Endothelial cell of umbilical vein (primary cell): Measurements from ENCODE around the gene CPT1A. TPM values are rescaled to one million over a fixed set of nuclear protein-coding genes. Genes with fewer than 3 reads are reported as not detected.

Experiments
- BruUV-seq: library from RNA; stranded (reverse); fragments of 400-500 nt; replicated peaks from 2 replicates; lab custom pipeline; 2021; lab: Mats Ljungman, UMichigan
- CTCF ChIA-PET: fragments of 300-600, 350-600 bp; sonication (Branson Sonifier 250); formaldehyde crosslinking; loops from one replicate; lab custom pipeline; 2021; ENCODE audit warnings: antibody characterized with exemption, inconsistent platforms; lab: Charles Lee
- POLR2A ChIA-PET: fragments of 300-600, 350-600 bp; sonication (Branson Sonifier 250); formaldehyde crosslinking; loops from one replicate; lab custom pipeline; 2021; ENCODE audit warnings: antibody characterized with exemption, inconsistent platforms; lab: Charles Lee
- DNase-seq: peaks from one replicate; pipeline ENCODE4 v3.0.0-alpha.2; 2011; ENCODE audit warnings: low read depth, low spot score
- FAIRE-seq: peaks from 2 replicates; lab custom pipeline; 2011; peaks lifted over from hg19 to GRCh38; lab: Jason Lieb, UNC
- H2AFZ ChIP-seq: 2 replicates; pipeline ENCODE4 v1.6.0; 2012; ENCODE audit warnings: low read depth, low read length, control low read depth, inconsistent platforms
- H3K27ac ChIP-seq: 2 replicates; pipeline ENCODE4 v1.5.1; 2011; ENCODE audit warnings: low read depth, mild to moderate bottlenecking, control low read depth, low read length, moderate library complexity; ENCODE audit not compliant: insufficient read depth
- H3K27me3 ChIP-seq, 2 experiments: 2 replicates each; pipeline versions ENCODE4 v1.6.0 to v1.6.1; 2011; ENCODE audit warnings: low read length in 2 of 2, mixed read lengths in 1 of 2; ENCODE audit not compliant: control insufficient read depth in 2 of 2, insufficient read depth in 2 of 2
- H3K36me3 ChIP-seq, 2 experiments: 2 replicates in 1 of 2; 3 replicates in 1 of 2; pipeline ENCODE4 v1.5.1; 2011; ENCODE audit warnings: low read length in 2 of 2, mild to moderate bottlenecking in 1 of 2, moderate library complexity in 1 of 2; ENCODE audit not compliant: control insufficient read depth in 2 of 2, insufficient read depth in 2 of 2; ENCODE audit errors: extremely low read depth in 1 of 2
- H3K4me1 ChIP-seq: 3 replicates; pipeline ENCODE4 v1.5.1; 2011; ENCODE audit warnings: mild to moderate bottlenecking, low read length; ENCODE audit not compliant: control insufficient read depth, insufficient read depth; ENCODE audit errors: extremely low read depth
- H3K4me2 ChIP-seq: 2 replicates; pipeline ENCODE4 v1.6.1; 2011; ENCODE audit warnings: low read length, control low read depth, mixed read lengths; ENCODE audit not compliant: insufficient read depth
- H3K4me3 ChIP-seq, 3 experiments: fragments of 200-600 bp in 1 of 3; sonication (generic), shearing (Covaris generic) in 1 of 3; replicated peaks in 1 of 3; 2 replicates each; pipeline ENCODE4 v1.5.1; 2011 to 2016; ENCODE audit warnings: control low read depth in 3 of 3, low read length in 3 of 3, mild to moderate bottlenecking in 2 of 3, inconsistent platforms in 1 of 3, low read depth in 1 of 3, moderate library complexity in 1 of 3; ENCODE audit not compliant: insufficient read depth in 1 of 3
- H3K79me2 ChIP-seq: 2 replicates; pipeline ENCODE4 v1.6.0; 2012; ENCODE audit warnings: low read length, inconsistent platforms; ENCODE audit not compliant: control insufficient read depth, insufficient read depth
- H3K9ac ChIP-seq: replicated peaks from 2 replicates; pipeline ENCODE3; 2011; ENCODE audit warnings: low read length, control low read depth; ENCODE audit not compliant: insufficient read depth; ENCODE audit errors: extremely low read depth
- H3K9me1 ChIP-seq: replicated peaks from 3 replicates; pipeline ENCODE4 v1.6.0; 2011; ENCODE audit warnings: mild to moderate bottlenecking, low read length; ENCODE audit not compliant: control insufficient read depth, insufficient read depth; ENCODE audit errors: extremely low read depth
- H3K9me3 ChIP-seq: replicated peaks from 2 replicates; pipeline ENCODE4 v1.5.1; 2012; ENCODE audit warnings: low read length, inconsistent platforms; ENCODE audit not compliant: control insufficient read depth, insufficient read depth
- H4K20me1 ChIP-seq: replicated peaks from 2 replicates; pipeline ENCODE3; 2011; ENCODE audit warnings: mild to moderate bottlenecking, low read length; ENCODE audit not compliant: control insufficient read depth, insufficient read depth; ENCODE audit errors: extremely low read depth
- CTCF ChIP-seq, 2 donors: IDR thresholded peaks; 1 replicate in 1 of 2; 2 replicates in 1 of 2; pipeline ENCODE4 v1.5.1; 2011; ENCODE audit warnings: low read length in 2 of 2, mild to moderate bottlenecking in 2 of 2, moderate library complexity in 2 of 2, control low read depth in 1 of 2, inconsistent platforms in 1 of 2, low read depth in 1 of 2; ENCODE audit not compliant: insufficient read depth in 1 of 2; ENCODE audit errors: extremely low read depth in 1 of 2
- EZH2 ChIP-seq: IDR thresholded peaks from 2 replicates; pipeline ENCODE4 v1.6.1; 2012; ENCODE audit warnings: borderline replicate concordance, low read depth, mild to moderate bottlenecking, moderate library complexity, low read length, inconsistent platforms; ENCODE audit not compliant: severe bottlenecking
- FOS ChIP-seq: IDR thresholded peaks from 2 replicates; pipeline ENCODE4 v1.6.1; 2011; ENCODE audit warnings: mild to moderate bottlenecking, low read length, moderate library complexity, borderline replicate concordance; ENCODE audit not compliant: insufficient read depth
- GATA2 ChIP-seq: IDR thresholded peaks from 2 replicates; pipeline ENCODE4 v1.7.0; 2011; ENCODE audit warnings: low read depth, mild to moderate bottlenecking, moderate library complexity, mixed read lengths, low read length; ENCODE audit not compliant: insufficient read length, insufficient read depth
- JUN ChIP-seq: IDR thresholded peaks from 2 replicates; pipeline ENCODE4 v1.6.1; 2011; ENCODE audit warnings: borderline replicate concordance, low read depth; ENCODE audit not compliant: insufficient read length, insufficient read depth
- MAX ChIP-seq: IDR thresholded peaks from 2 replicates; pipeline ENCODE4 v1.6.1; 2011; ENCODE audit not compliant: insufficient read depth, insufficient read length
- MYC ChIP-seq: IDR thresholded peaks from one replicate; pipeline ENCODE4 v1.6.1; 2011; ENCODE audit warnings: mild to moderate bottlenecking, low read depth, low read length
- POLR2A ChIP-seq: IDR thresholded peaks from 2 replicates; pipeline ENCODE4 v1.6.1; 2012; ENCODE audit warnings: low read depth, mild to moderate bottlenecking, control low read depth, low read length
- POLR2AphosphoS5 ChIP-seq: IDR thresholded peaks from 2 replicates; pipeline ENCODE4 v1.6.1; 2012; ENCODE audit warnings: low read depth, mild to moderate bottlenecking, control low read depth, low read length, moderate library complexity; ENCODE audit not compliant: insufficient read depth
- dilution Hi-C: fragments of 300-500 bp; cut with MboI; formaldehyde crosslinking; loops from one replicate; pipeline ENCODE4 v1.15.0; 2019; ENCODE audit warnings: low sequenced_read_pairs; ENCODE audit not compliant: extremely low pct_ligation_motif_present
- intact Hi-C: fragments of 100-400 bp; cut with micrococcal nuclease; formaldehyde crosslinking; loops from one replicate; pipeline ENCODE4 v1.10.0; 2022
- polyA plus RNA-seq, 4 experiments: library from polyadenylated mRNA; depleted of rRNA in 3 of 4; stranded (reverse) in 3 of 4; unstranded in 1 of 4; fragments of >200 nt; gene quantifications; 2 replicates each; pipeline versions ENCODE4 v1.2.1 to v1.2.3, GENCODE V29; 2011 to 2012; ENCODE audit warnings: missing spikeins in 1 of 4
- total RNA-seq: library from RNA; stranded (reverse); gene quantifications from 2 replicates; pipeline ENCODE4 v1.2.3, GENCODE V29; 2021

Gene CPT1A
- total and polyA plus RNA-seq, 2 donors (not counting 3 experiments of a cell fraction or from before 2014, with no cell fraction given), result 26.3 to 62.1 TPM

- peaks cover 2% of the 10 kb centered on the region for H3K79me2 ChIP-seq
- H3K36me3 ChIP-seq, result peaks cover 0 to 6% of the 10 kb centered on the region in 2 experiments
- no peaks in the 10 kb centered on the region for H3K4me1 ChIP-seq
- H3K9ac ChIP-seq, result no peak overlapping the region
- no peaks in the 10 kb centered on the region for H3K9me3 ChIP-seq
- ChIA-PET CTCF (no interaction called here), POLR2A (no interaction called here)
- no peak overlapping the region for H2AFZ ChIP-seq
- H3K4me3 ChIP-seq, result no peak overlapping the region
- no peaks in the 10 kb centered on the region for H3K9me1 ChIP-seq
- H4K20me1 ChIP-seq, result no peaks in the 10 kb centered on the region
- FAIRE-seq (no peak), DNase-seq (no peak)
- BruUV-seq, result no TSS peak
- no peak overlapping the region for H3K27ac ChIP-seq
- dilution Hi-C loops, result no loop called here
- H3K4me2 ChIP-seq, result no peak overlapping the region
- H3K27me3 ChIP-seq, result no peaks in the 10 kb centered on the region
- no peak for TF ChIP-seq JUN
- TF ChIP-seq MAX, result no peak
- TF ChIP-seq POLR2AphosphoS5, result no peak
- no peak for TF ChIP-seq GATA2
- no peak for TF ChIP-seq EZH2
- TF ChIP-seq MYC, result no peak
- TF ChIP-seq FOS, result no peak
- TF ChIP-seq CTCF (IDR thresholded peaks at IDR 0.05; ENCODE audit: extremely low read depth in 1 of 2, insufficient read depth in 1 of 2, low read depth in 1 of 2, low read length in 2 of 2), result no peak
- TF ChIP-seq POLR2A, result no peak
- intact Hi-C loops, result loop anchor here (5.0 kb wide), 2 partner anchors 39 to 124 kb away; no protein-coding TSS in a partner anchor
Measured at GRCh38 chr11:68828155-68828931, 13.4 kb downstream of the CPT1A start.
